Measurements from ENCODE around the gene PARP11. TPM values are rescaled to one million over a fixed set of nuclear protein-coding genes. Genes with fewer than 3 reads are reported as not detected.

PARP11 gene
- total RNA-seq, 4 donors from 2014 or later = 0.77 to 16.4 (median 8.8) TPM

DNA sequence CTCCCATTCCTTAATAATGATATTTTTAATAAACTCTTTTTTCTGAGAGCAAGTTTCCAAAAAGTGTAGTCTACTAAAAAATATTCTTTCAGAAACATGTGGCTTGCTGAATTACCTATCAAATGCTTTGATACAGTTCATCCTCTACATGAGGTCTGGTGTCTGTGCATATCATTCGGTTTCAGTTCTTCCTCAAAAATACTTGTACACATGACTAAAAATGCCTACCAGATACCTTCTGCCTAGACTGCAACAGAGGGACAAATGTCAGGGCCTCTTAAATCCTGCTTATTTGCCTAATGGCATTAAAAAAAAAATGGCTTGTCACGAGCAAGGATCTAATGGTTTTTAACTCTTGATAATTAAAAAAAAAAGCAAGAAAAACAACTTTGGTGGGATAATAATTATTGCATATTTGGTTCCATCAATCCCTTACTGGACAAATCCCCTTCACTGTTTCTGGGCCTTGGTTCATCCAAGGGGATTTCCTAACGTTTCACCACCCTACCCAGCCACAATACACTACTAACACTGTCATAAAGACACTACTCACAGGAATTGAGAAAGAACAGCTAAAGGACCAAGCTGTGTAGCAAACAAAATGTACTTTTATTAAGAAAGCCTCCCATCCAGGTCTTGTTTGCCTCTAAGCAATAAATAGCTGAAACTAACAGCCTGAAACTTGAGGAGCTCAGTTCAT, 45.7 kb downstream of the PARP11 start:
- H3K4me3 ChIP-seq = no peak overlapping the region
- H3K27me3 ChIP-seq = no peaks in the 10 kb centered on the region
- no peak for DNase-seq
- H3K36me3 ChIP-seq = no peaks in the 10 kb centered on the region
- no peaks in the 10 kb centered on the region for H3K9me3 ChIP-seq
- H3K4me1 ChIP-seq = no peaks in the 10 kb centered on the region
- intact Hi-C loops (cut with DNase I; ENCODE audit: low total_unique reads) = no loop called here
- H3K27ac ChIP-seq = no peak overlapping the region
- TF ChIP-seq POLR2A (IDR thresholded peaks at IDR 0.05) = no peak
- TF ChIP-seq CTCF (IDR thresholded peaks at IDR 0.05) = no peak

GRCh38 chr12:3821441-3821840, 51.8 kb downstream of the PARP11 start:
- no peaks in the 10 kb centered on the region for H3K36me3 ChIP-seq
- DNase-seq = no peak

GRCh38 chr12:3820122-3820521, 53.1 kb downstream of the PARP11 start:
- intact Hi-C loops (cut with DNase I; ENCODE audit: low total_unique reads) = no loop called here
- no peaks in the 10 kb centered on the region for H3K4me1 ChIP-seq
- TF ChIP-seq CTCF (IDR thresholded peaks at IDR 0.05) (no peak), POLR2A (IDR thresholded peaks at IDR 0.05) (no peak)
- no peak for DNase-seq
- no peak overlapping the region for H3K27ac ChIP-seq
- no peaks in the 10 kb centered on the region for H3K36me3 ChIP-seq
- H3K9me3 ChIP-seq = no peaks in the 10 kb centered on the region
- H3K27me3 ChIP-seq = no peaks in the 10 kb centered on the region
- H3K4me3 ChIP-seq = no peak overlapping the region

More at GRCh38 chr12:3821441-3821840, 51.8 kb downstream of the PARP11 start:
- intact Hi-C loops (cut with DNase I; ENCODE audit: low total_unique reads) = no loop called here
- Histone ChIP-seq H3K27me3 (no peaks in the 10 kb centered on the region), H3K4me3 (no peak overlapping the region), H3K27ac (no peak overlapping the region), H3K9me3 (no peaks in the 10 kb centered on the region), H3K4me1 (no peaks in the 10 kb centered on the region)
- TF ChIP-seq CTCF (IDR thresholded peaks at IDR 0.05) (no peak), POLR2A (IDR thresholded peaks at IDR 0.05) (no peak)

- no peaks in the 10 kb centered on the region for H3K27me3 ChIP-seq
- intact Hi-C loops (cut with DNase I; ENCODE audit: low total_unique reads) = no loop called here
- no peak for DNase-seq
- H3K4me1 ChIP-seq = no peaks in the 10 kb centered on the region
- TF ChIP-seq CTCF (IDR thresholded peaks at IDR 0.05) (no peak), POLR2A (IDR thresholded peaks at IDR 0.05) (no peak)
- H3K27ac ChIP-seq = no peak overlapping the region
- H3K9me3 ChIP-seq = no peaks in the 10 kb centered on the region
- no peaks in the 10 kb centered on the region for H3K36me3 ChIP-seq
- no peak overlapping the region for H3K4me3 ChIP-seq
Measured at GRCh38 chr12:3816266-3816665, 56.9 kb downstream of the PARP11 start.

DNA sequence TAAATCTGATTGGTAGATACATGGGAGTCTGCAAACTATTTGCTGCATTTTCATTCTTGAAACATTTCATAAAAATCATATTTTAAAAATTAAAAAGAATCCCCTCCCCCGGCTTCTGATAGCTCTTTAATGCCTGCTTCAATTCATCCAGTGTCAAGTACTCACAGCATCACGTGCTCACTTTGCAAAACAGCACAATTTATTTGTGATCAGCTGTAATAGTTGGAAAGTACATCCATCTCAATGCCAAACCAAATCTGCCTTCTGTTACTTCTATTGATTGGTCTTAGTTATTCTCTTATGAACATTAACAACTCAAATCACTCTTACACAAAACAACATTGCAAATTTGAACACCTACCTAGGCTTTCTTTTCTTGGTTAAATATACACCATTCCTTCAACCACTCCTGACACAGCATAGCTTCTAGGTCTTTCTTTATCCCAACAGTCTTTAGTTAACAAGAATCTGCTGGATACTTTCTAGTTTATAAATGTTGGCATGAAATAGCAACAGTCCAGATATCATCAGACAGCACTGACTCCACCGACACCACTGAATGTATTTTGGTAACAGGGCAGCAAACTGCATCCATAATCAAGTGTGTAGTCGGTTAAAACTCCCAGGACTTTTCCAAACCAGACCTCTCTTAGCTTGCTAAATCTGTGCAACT, 58.0 kb downstream of the PARP11 start:
- H3K27me3 ChIP-seq = no peaks in the 10 kb centered on the region
- intact Hi-C loops (cut with DNase I; ENCODE audit: low total_unique reads) = no loop called here
- no peaks in the 10 kb centered on the region for H3K4me1 ChIP-seq
- no peak overlapping the region for H3K27ac ChIP-seq
- no peak for TF ChIP-seq CTCF (IDR thresholded peaks at IDR 0.05)
- TF ChIP-seq POLR2A (IDR thresholded peaks at IDR 0.05) = no peak
- no peak for DNase-seq
- H3K4me3 ChIP-seq = no peak overlapping the region
- no peaks in the 10 kb centered on the region for H3K36me3 ChIP-seq
- H3K9me3 ChIP-seq = no peaks in the 10 kb centered on the region

Data from uterus (tissue), 4 donors.